ENCODE results near the gene SLC17A9. TPM values are rescaled to one million over a fixed set of nuclear protein-coding genes. Genes with fewer than 3 reads are reported as not detected.

Gene SLC17A9
- total and polyA plus RNA-seq, 7 donors = 0.32 to 1.0 (median 0.88) TPM

DNA sequence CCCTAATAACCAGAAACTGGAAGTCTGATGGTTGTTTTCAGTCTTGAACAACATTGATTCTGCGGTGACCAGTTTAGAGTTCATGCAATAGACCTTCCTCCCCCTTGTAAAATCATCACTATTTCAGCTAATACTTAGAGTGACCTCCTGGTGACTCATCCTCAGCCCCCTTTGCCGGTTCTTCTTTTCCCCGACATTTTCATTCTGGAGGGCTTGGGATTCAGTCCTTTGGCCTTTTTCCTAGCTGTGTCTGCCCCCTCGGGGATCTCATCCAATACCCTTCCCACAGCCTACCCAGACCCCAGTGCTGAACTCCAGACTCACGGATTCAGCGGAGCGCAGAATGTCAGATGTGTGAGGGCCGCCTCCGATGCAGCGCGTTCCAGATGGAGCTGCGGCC, 61.8 kb downstream of the SLC17A9 start:
- H3K27ac ChIP-seq = no peak overlapping the region
- H3K9me3 ChIP-seq = peaks cover 6% of the 10 kb centered on the region
- intact Hi-C loops (cut with DNase I) = no loop called here
- TF ChIP-seq, protein P1, sequence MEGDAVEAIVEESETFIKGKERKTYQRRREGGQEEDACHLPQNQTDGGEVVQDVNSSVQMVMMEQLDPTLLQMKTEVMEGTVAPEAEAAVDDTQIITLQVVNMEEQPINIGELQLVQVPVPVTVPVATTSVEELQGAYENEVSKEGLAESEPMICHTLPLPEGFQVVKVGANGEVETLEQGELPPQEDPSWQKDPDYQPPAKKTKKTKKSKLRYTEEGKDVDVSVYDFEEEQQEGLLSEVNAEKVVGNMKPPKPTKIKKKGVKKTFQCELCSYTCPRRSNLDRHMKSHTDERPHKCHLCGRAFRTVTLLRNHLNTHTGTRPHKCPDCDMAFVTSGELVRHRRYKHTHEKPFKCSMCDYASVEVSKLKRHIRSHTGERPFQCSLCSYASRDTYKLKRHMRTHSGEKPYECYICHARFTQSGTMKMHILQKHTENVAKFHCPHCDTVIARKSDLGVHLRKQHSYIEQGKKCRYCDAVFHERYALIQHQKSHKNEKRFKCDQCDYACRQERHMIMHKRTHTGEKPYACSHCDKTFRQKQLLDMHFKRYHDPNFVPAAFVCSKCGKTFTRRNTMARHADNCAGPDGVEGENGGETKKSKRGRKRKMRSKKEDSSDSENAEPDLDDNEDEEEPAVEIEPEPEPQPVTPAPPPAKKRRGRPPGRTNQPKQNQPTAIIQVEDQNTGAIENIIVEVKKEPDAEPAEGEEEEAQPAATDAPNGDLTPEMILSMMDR (IDR thresholded peaks at IDR 0.05) = no peak
- H3K27me3 ChIP-seq (ENCODE audit: insufficient read depth in 3 of 3, low read length in 2 of 3) = peaks cover 0 to 84% (median 37%) of the 10 kb centered on the region in 3 donors
- no peak for DNase-seq
- no peaks in the 10 kb centered on the region for H3K4me1 ChIP-seq
- H3K4me3 ChIP-seq = no peak overlapping the region
- no peak for ATAC-seq
- WGBS, 3 donors = 14 to 18% (median 18%) methylated on average over 12 of the region's 12 CpGs
- no peaks in the 10 kb centered on the region for H3K36me3 ChIP-seq (ENCODE audit: insufficient read depth in 1 of 2, low read depth in 1 of 2)

DNA sequence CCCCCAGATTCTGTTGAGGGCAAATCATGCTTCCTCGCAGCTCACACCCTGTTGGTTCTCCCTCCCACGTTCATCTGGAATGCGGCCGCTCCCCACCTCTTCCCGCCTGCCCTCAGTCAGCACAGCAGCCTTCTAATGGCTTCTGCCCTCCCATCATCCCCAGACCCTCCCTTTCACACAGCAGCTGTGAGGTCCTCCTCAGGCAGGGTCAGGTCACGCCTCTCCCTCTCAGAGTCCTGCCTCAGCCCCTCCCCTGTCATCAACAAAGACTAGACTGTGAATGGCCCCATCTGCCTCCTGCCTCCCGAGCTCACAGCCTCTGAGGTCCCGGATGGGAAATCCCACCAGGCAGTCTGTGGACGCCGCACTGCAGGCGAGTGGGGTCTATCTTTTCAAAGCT, 62.2 kb downstream of the SLC17A9 start:
- intact Hi-C loops (cut with DNase I) = no loop called here
- TF ChIP-seq, protein P1 (IDR thresholded peaks at IDR 0.05) = no peak
- DNase-seq (no peak), ATAC-seq (no peak)
- Histone ChIP-seq H3K4me3 (no peak overlapping the region), H3K36me3 (ENCODE audit: insufficient read depth in 1 of 2, low read depth in 1 of 2) (no peaks in the 10 kb centered on the region), H3K27me3 (ENCODE audit: insufficient read depth in 3 of 3, low read length in 2 of 3) (peaks cover 0 to 84% (median 35%) of the 10 kb centered on the region in 3 donors), H3K27ac (no peak overlapping the region), H3K9me3 (peaks cover 6% of the 10 kb centered on the region), H3K4me1 (no peaks in the 10 kb centered on the region)
- 2 to 6% (median 4%) methylated on average over 10 to 11 of the region's 11 CpGs for WGBS, 3 donors

DNA sequence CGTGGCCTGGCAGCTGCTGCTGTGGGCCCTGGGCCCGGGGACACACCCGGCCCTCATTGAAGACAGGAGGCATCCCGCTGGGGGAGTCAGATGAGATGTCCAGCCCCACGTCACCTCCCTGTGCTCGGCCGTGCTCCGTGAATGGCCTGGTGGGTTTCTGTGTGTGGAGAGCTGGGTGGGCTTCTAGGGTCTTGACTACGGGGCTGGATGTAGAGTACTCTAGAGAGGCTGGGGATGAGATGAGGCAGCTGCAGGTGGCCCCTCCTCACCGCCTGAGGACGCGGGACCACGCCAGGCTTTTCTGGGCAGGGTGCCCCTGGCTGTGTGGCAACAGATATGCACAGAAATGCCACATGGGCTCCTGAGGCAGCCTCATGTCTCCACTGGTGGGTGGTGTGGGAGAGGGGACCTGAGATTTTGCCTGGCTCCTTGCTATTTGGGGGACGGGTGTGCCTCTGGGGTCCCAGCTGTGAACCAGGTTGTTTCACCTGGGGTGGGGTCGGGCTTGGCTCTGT, 62.7 kb downstream of the SLC17A9 start:
- DNase-seq (peak in 1 of 2 donors; percentile 28), ATAC-seq (no peak)
- Histone ChIP-seq H3K27ac (no peak overlapping the region), H3K4me1 (no peaks in the 10 kb centered on the region), H3K4me3 (no peak overlapping the region), H3K27me3 (ENCODE audit: insufficient read depth in 3 of 3, low read length in 2 of 3) (peaks cover 0 to 84% (median 34%) of the 10 kb centered on the region in 3 donors), H3K36me3 (ENCODE audit: insufficient read depth in 1 of 2, low read depth in 1 of 2) (no peaks in the 10 kb centered on the region), H3K9me3 (peaks cover 6% of the 10 kb centered on the region)
- TF ChIP-seq, protein P1 (IDR thresholded peaks at IDR 0.05) = no peak
- WGBS, 3 donors = 11 to 19% (median 17%) methylated on average over 14 to 15 of the region's 15 CpGs
- intact Hi-C loops (cut with DNase I) = no loop called here

DNA sequence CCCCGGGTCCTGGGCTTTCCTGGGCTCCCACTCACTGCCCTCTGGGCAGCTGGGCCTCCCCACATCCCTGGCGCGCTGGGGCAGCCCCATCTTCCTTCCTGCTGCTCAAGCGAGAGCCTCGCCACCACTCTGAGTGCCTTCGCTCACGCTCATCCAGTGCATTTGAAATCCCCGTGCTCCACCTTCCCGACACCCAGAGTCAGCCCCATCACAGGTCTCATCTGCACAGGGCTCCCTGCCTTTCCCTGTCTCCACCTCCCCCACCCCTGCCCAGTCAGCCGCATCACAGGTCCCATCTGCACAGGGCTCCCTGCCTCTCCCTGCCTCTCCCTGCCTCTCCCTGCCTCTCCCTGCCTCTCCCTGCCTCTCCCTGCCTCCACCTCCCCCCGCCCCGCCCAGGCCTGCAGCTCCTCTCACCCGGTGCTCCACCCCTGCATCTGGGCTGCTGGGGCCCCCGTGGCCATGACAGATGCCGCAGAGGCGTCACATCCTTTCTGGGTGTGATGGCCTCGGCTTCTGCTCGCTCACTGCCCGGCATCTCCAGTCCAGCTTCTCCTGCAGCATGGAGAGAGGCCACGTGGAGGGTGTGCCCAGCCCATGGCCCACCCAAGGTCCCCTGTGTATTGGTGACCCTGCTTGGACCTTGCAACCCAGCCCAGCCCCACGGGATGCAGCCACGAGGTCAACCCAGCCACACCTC, 63.3 kb downstream of the SLC17A9 start:
- H3K36me3 ChIP-seq (ENCODE audit: insufficient read depth in 1 of 2, low read depth in 1 of 2) = no peaks in the 10 kb centered on the region
- H3K27me3 ChIP-seq (ENCODE audit: insufficient read depth in 3 of 3, low read length in 2 of 3) = peaks cover 0 to 84% (median 35%) of the 10 kb centered on the region in 3 donors
- no peak overlapping the region for H3K4me3 ChIP-seq
- H3K4me1 ChIP-seq = no peaks in the 10 kb centered on the region
- ATAC-seq = no peak
- intact Hi-C loops (cut with DNase I) = no loop called here
- TF ChIP-seq, protein P1 (IDR thresholded peaks at IDR 0.05) = no peak
- no peak overlapping the region for H3K27ac ChIP-seq
- DNase-seq = peak in 1 of 2 donors; percentile 40
- 60 to 65% (median 63%) methylated on average over 19 to 22 of the region's 22 CpGs for WGBS, 3 donors
- H3K9me3 ChIP-seq = peaks cover 6% of the 10 kb centered on the region

All from psoas muscle (tissue), 8 donors.